Measurements from ENCODE around the gene MLST8.

Gene MLST8

GRCh38 chr16:2170080-2170479 is 35.2 kb upstream of the MLST8 start:
- Mint-ChIP-seq H3K27ac (no peak overlapping the region), H3K27me3 (no peaks in the 10 kb centered on the region), H3K4me3 (no peak overlapping the region), H3K4me1 (no peaks in the 10 kb centered on the region), H3K36me3 (peaks cover 5% of the 10 kb centered on the region), H3K9me3 (no peaks in the 10 kb centered on the region)

GRCh38 chr16:2170587-2171435 is 34.4 kb upstream of the MLST8 start:
- Mint-ChIP-seq H3K27me3 (no peaks in the 10 kb centered on the region), H3K4me3 (no peak overlapping the region), H3K27ac (no peak overlapping the region), H3K4me1 (no peaks in the 10 kb centered on the region), H3K36me3 (peaks cover 5% of the 10 kb centered on the region), H3K9me3 (no peaks in the 10 kb centered on the region)

- Mint-ChIP-seq H3K36me3 (peaks cover 5% of the 10 kb centered on the region), H3K4me3 (no peak overlapping the region), H3K27ac (no peak overlapping the region), H3K27me3 (no peaks in the 10 kb centered on the region), H3K9me3 (no peaks in the 10 kb centered on the region), H3K4me1 (no peaks in the 10 kb centered on the region)
These were observed 33.6 kb upstream of the MLST8 start for GRCh38 chr16:2171601-2172178.

DNA sequence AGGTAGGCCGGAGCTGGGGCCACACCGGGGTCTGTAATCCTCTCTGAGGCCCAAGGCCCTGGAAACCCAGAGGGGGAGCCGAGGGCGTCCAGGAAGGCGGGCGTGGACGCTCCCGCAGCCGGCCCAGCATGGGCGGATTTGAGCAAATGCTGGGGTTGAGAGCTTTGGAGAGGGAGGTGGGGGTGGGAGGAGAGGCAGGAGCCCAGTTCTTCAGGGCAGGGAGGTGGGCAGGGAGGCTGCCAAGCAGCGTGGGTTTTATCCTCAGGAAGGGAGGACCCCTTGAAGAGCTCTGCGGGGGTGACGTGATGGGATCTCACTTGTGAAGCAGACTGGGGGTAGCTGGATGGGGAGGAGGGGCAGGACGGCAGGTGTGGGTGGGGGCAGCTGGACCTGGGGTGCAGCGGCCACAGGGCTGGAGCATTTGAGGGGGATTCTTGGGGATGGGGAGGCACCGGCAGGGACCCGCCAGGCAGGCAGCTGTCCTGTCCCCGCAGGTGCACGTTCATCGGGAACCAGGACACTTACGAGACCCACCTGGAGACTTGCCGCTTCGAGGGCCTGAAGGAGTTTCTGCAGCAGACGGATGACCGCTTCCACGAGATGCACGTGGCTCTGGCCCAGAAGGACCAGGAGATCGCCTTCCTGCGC is 32.4 kb upstream of the MLST8 start:
- H3K4me3 Mint-ChIP-seq, result no peak overlapping the region
- H3K27me3 Mint-ChIP-seq, result no peaks in the 10 kb centered on the region
- no peaks in the 10 kb centered on the region for H3K4me1 Mint-ChIP-seq
- no peak overlapping the region for H3K27ac Mint-ChIP-seq
- peaks cover 5% of the 10 kb centered on the region for H3K36me3 Mint-ChIP-seq
- no peaks in the 10 kb centered on the region for H3K9me3 Mint-ChIP-seq

- H3K27me3 Mint-ChIP-seq, result no peaks in the 10 kb centered on the region
- no peaks in the 10 kb centered on the region for H3K9me3 Mint-ChIP-seq
- no peak overlapping the region for H3K27ac Mint-ChIP-seq
- no peak overlapping the region for H3K4me3 Mint-ChIP-seq
- H3K36me3 Mint-ChIP-seq, result peaks cover 5% of the 10 kb centered on the region
- no peaks in the 10 kb centered on the region for H3K4me1 Mint-ChIP-seq
These were observed 31.9 kb upstream of the MLST8 start for GRCh38 chr16:2173366-2173765.

- no peaks in the 10 kb centered on the region for H3K4me1 Mint-ChIP-seq
- no peak overlapping the region for H3K27ac Mint-ChIP-seq
- no peaks in the 10 kb centered on the region for H3K27me3 Mint-ChIP-seq
- H3K36me3 Mint-ChIP-seq, result peaks cover 5% of the 10 kb centered on the region
- no peak overlapping the region for H3K4me3 Mint-ChIP-seq
- no peaks in the 10 kb centered on the region for H3K9me3 Mint-ChIP-seq
These were observed 31.3 kb upstream of the MLST8 start for GRCh38 chr16:2173916-2174315.

- Mint-ChIP-seq H3K9me3 (no peaks in the 10 kb centered on the region), H3K36me3 (peaks cover 5% of the 10 kb centered on the region), H3K27me3 (no peaks in the 10 kb centered on the region), H3K4me1 (no peaks in the 10 kb centered on the region), H3K4me3 (no peak overlapping the region), H3K27ac (no peak overlapping the region)
These were observed 30.7 kb upstream of the MLST8 start for GRCh38 chr16:2174396-2175131.

GRCh38 chr16:2175454-2175853 is 29.8 kb upstream of the MLST8 start:
- Mint-ChIP-seq H3K27me3 (no peaks in the 10 kb centered on the region), H3K4me1 (no peaks in the 10 kb centered on the region), H3K36me3 (peaks cover 5% of the 10 kb centered on the region), H3K4me3 (no peak overlapping the region), H3K9me3 (no peaks in the 10 kb centered on the region), H3K27ac (no peak overlapping the region)

DNA sequence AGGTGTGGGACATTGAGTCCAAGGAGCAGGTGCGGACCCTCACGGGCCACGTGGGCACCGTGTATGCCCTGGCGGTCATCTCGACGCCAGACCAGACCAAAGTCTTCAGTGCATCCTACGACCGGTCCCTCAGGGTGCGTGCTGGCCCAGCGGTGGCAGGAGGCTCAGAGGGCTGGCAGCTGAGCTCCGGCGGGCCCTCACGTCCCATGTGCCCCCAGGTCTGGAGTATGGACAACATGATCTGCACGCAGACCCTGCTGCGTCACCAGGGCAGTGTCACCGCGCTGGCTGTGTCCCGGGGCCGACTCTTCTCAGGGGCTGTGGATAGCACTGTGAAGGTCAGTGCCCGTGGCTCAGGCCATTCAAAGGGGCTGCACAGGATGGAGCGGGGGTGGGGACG is 29.2 kb upstream of the MLST8 start:
- Mint-ChIP-seq H3K36me3 (peaks cover 5% of the 10 kb centered on the region), H3K27ac (no peak overlapping the region)

GRCh38 chr16:2177101-2177500 is 28.2 kb upstream of the MLST8 start:
- no peak overlapping the region for H3K27ac Mint-ChIP-seq
- no peak overlapping the region for H3K4me3 Mint-ChIP-seq
- H3K27me3 Mint-ChIP-seq, result no peaks in the 10 kb centered on the region
- no peaks in the 10 kb centered on the region for H3K9me3 Mint-ChIP-seq
- no peaks in the 10 kb centered on the region for H3K4me1 Mint-ChIP-seq
- peaks cover 5% of the 10 kb centered on the region for H3K36me3 Mint-ChIP-seq

More for the DNA sequence above, 29.2 kb upstream of the MLST8 start:
- no peaks in the 10 kb centered on the region for H3K9me3 Mint-ChIP-seq
- H3K27me3 Mint-ChIP-seq, result no peaks in the 10 kb centered on the region
- H3K4me1 Mint-ChIP-seq, result no peaks in the 10 kb centered on the region
- H3K4me3 Mint-ChIP-seq, result no peak overlapping the region

DNA sequence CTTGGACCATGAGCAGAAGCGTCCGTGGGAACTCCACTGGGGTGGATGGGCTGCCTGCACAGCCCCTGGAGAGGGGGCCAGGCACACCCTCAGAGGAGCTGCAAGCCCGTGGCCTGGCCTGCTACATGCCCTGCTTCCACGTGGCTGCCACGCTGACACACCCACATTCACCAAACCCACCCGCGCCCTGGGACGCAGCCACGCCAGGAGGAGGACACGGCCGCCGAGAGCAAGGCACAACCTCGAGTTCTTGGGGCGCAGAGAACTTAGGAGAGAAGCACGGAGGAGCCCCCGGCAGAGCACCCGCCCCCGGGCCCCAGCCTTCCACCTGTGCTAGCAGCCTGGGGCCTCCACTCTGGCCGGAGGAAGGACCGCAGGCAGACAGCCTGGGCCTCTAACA is 27.7 kb upstream of the MLST8 start:
- Mint-ChIP-seq H3K4me3 (no peak overlapping the region), H3K9me3 (no peaks in the 10 kb centered on the region), H3K36me3 (peaks cover 5% of the 10 kb centered on the region), H3K27ac (no peak overlapping the region), H3K4me1 (no peaks in the 10 kb centered on the region), H3K27me3 (no peaks in the 10 kb centered on the region)

- H3K4me1 Mint-ChIP-seq, result no peaks in the 10 kb centered on the region
- no peaks in the 10 kb centered on the region for H3K9me3 Mint-ChIP-seq
- H3K36me3 Mint-ChIP-seq, result peaks cover 4% of the 10 kb centered on the region
These were observed 26.7 kb upstream of the MLST8 start for GRCh38 chr16:2178321-2179106.

GRCh38 chr16:2179107-2179501 is 26.1 kb upstream of the MLST8 start:
- H3K9me3 Mint-ChIP-seq, result no peaks in the 10 kb centered on the region
- no peaks in the 10 kb centered on the region for H3K27me3 Mint-ChIP-seq
- H3K36me3 Mint-ChIP-seq, result peaks cover under 1% of the 10 kb centered on the region
- peak overlapping the region; percentile 46 for H3K27ac Mint-ChIP-seq
- no peaks in the 10 kb centered on the region for H3K4me1 Mint-ChIP-seq
- no peak overlapping the region for H3K4me3 Mint-ChIP-seq

More at GRCh38 chr16:2178321-2179106, 26.7 kb upstream of the MLST8 start:
- Mint-ChIP-seq H3K4me3 (no peak overlapping the region), H3K27me3 (no peaks in the 10 kb centered on the region), H3K27ac (no peak overlapping the region)

- H3K27me3 Mint-ChIP-seq, result no peaks in the 10 kb centered on the region
- H3K9me3 Mint-ChIP-seq, result no peaks in the 10 kb centered on the region
- H3K4me3 Mint-ChIP-seq, result no peak overlapping the region
- peak overlapping the region; percentile 46 for H3K27ac Mint-ChIP-seq
- H3K4me1 Mint-ChIP-seq, result no peaks in the 10 kb centered on the region
- no peaks in the 10 kb centered on the region for H3K36me3 Mint-ChIP-seq
These were observed 25.7 kb upstream of the MLST8 start for GRCh38 chr16:2179576-2179975.

GRCh38 chr16:2180461-2180860 is 24.8 kb upstream of the MLST8 start:
- Mint-ChIP-seq H3K4me3 (no peak overlapping the region), H3K9me3 (no peaks in the 10 kb centered on the region), H3K4me1 (no peaks in the 10 kb centered on the region), H3K27ac (no peak overlapping the region), H3K36me3 (no peaks in the 10 kb centered on the region), H3K27me3 (no peaks in the 10 kb centered on the region)

Measured in activated naive CD4-positive, alpha-beta T cell treated with anti-CD3 and anti-CD28 coated beads, Interleukin-2, amount 50 U/mL, for 24 hours (primary cell).